ENCODE data around the gene E2F2.

The E2F2 gene

DNA sequence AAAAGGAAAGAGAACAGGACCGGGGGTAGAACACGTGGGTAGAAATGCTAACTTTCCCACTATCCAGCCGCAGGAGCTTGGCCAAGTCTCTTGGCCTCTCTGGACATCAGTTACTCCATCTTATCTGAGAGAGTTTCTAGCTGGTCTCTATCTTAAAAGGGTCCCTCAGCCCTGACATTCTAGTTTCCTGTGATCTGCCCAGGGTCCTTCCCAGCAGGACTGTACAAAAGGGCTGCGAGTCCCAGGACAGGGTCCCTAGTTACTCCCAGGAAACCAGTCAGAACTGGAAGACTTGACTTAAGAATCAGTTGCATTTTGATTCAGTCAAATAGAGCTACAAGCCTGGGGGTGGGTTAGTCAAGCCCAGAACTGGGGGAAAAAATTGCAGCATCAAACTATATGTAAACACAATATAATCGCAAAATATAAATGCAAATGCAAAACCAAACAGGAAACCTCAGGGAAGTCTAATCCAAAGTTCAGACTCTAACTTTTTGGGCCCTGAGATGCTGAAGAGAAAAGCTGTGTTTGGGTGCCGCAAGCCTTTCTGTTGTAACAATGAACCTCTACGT lies 49.9 kb downstream of the E2F2 start:
- no peak for DNase-seq

DNA sequence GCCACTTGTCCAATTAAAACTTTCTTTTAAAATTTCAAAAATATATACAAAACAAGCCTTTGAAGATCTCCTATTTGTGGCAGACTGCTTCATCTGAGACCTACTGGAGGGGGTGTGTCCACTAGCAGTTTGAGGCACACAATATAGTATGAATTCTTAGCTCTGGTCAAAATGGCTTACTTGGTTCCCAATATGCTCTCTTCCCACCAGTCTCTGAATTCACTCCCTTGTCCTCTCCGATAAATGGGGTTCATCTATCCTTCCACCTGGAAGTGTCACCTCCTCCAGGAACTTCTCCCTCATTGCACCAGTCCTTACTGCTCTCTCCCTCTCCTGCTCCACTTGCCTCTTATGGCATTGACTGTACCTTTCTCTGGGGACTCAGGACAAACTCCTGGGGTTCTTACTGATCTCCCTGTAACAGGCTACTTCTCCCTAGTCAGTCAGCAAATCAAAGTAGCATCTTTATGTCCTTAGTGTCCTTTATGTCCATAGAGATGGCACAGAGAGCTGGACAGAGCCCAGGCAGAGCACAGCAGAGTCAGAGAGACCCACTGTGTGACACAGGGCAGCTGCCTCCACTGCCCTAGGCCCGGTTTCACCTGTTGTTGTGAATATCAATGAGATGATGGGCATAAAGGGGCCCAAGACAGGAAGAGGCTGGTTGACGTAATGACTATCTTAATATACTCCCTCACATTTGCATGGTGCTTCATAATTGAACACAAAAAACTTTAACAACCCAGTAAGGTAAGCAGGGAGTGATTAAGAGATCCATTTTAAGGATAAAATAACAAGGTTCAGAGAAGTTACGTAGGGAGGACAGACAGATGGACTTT lies 50.6 kb downstream of the E2F2 start:
- DNase-seq, result no peak

- DNase-seq, result no peak
Measured at GRCh38 chr1:23479666-23479941, 51.4 kb downstream of the E2F2 start.

GRCh38 chr1:23478896-23479665 lies 52.0 kb downstream of the E2F2 start:
- no peak for DNase-seq

DNA sequence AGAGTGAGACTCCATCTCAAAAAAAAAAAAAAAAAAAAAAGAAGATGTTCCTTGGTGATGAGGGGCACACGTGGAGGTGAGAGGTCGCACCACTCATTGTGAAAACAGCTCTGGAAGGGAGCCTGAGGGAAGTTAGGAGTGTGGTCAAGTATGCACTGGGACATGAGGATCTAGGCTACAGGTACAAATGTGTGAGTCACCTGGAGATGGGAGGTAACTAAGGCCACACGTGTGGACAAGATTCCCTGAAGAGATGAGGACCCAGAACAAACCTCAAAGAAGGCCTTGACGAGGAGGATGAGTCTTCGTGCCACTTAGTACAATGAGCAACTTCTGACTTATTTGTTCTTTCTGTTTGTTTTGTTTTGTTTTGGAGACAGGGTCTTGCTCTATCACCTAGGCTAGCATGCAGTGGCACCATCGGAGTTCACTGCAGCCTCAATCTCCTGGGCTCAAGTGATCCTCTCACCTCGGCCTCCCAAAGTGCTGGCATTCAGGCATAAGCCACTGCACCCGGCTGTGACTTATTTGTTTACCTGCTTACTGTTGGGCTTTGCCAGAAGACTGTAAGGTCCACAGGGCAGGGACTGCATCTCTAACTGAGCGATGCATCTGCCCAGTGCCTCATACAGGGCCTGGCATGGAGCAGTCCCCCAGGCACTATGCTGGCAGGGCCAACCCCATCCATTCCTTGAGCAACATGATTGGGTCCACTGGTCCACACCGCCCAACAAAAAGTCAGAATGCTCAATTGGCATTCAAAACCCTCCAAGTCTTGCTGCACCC lies 53.5 kb downstream of the E2F2 start:
- DNase-seq, result no peak

DNA sequence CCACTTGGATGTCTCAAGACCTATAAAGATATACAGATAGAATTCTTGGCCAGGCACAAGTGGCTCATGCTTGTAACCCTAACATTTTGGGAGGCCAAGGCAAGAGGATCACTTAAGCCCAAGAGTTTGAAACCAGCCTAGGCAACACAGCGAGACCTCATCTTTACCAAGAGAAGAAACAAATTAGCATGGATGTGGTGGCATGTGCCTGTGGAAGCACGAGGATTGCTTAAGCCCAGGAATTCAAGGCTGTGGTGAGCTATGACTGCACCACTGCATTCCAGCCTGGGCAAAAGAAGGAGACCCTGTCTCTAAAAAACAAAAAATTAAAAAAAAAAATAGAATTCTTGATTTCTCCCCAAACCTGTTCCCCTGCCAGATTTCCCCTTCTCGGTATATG lies 55.4 kb downstream of the E2F2 start:
- DNase-seq, result no peak

DNA sequence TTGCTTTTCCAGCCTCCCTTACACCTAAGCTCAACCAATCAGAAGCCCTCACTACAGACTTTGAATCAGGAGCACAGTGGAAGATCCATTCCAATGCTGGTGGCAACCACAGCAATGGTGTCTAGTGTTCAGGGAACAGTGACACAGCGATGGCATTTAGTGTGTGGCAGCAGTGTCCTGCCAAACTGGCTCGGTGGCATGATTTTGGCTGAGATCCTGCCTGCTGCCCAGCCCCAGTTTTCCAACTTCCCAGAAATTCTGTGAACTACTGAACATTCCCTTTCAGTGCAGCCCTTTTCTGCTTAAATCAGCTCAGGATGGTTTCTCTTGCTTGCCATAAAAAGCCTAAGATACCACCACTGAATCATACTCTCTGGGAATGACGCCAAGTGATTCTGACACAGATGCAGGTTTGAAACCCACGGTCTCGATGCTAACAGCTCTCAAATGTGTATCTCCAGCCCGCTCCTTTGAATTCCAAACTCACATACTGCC lies 55.9 kb downstream of the E2F2 start:
- no peak for DNase-seq

GRCh38 chr1:23473037-23473800 lies 57.8 kb downstream of the E2F2 start:
- DNase-seq, result no peak

DNA sequence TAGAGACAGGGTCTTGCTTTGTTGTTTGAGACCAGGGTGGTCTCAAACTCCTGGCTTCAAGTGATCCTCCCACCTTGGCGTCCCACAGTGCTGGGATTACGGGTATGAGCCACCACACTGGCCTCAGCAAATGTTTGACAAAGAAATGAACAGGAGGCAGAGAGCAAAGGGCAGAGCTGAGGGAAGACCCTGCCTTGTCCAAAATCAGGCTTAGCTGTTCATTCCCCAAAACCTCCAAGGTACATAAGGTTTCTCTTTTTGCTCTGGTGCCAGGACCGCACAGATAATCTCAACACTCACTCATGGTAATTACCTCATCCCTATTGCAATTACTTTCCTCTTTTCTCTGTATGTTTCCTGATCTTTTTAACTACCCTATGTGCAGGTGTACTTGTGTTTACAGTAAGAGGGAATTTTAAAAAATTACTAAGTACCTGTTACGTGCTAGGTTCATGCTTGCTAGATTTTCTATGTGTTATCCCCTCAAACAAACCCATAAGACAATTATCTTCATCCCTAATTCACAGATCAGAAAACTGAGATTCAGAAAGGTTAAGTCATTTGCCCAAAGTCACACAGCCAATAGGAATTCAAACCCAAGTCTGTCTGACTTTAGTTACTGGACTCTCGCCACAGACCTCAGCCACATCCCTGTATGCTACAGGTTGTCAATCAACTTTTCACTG lies 58.5 kb downstream of the E2F2 start:
- DNase-seq, result no peak

DNA sequence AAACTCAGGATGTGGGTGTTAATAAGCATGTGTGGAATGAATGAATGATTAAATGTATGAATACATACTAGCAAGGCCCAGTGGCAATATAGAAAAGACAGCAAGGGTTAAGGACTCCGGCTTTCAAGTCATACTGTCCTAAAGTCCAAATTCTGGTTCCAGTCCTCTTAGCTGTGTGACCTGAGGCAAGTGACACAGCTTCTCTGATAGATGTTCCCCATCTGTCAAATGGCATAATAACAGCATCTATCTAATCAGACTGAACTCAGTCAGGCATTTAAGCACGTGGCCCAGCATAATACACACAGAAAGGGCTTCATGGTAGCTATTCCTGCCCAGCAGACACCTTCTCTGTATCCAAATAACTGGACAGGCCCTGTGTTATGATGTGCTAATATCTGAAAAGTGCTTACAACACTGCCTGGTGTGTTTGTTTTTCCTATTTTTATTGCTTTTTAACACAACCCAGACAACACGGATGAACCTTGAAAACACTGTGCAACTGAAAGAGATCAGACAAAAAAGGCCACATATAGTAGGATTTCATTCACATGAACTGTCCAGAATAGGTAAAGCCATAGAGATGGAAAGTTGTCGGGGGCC lies 59.5 kb downstream of the E2F2 start:
- no peak for DNase-seq

DNA sequence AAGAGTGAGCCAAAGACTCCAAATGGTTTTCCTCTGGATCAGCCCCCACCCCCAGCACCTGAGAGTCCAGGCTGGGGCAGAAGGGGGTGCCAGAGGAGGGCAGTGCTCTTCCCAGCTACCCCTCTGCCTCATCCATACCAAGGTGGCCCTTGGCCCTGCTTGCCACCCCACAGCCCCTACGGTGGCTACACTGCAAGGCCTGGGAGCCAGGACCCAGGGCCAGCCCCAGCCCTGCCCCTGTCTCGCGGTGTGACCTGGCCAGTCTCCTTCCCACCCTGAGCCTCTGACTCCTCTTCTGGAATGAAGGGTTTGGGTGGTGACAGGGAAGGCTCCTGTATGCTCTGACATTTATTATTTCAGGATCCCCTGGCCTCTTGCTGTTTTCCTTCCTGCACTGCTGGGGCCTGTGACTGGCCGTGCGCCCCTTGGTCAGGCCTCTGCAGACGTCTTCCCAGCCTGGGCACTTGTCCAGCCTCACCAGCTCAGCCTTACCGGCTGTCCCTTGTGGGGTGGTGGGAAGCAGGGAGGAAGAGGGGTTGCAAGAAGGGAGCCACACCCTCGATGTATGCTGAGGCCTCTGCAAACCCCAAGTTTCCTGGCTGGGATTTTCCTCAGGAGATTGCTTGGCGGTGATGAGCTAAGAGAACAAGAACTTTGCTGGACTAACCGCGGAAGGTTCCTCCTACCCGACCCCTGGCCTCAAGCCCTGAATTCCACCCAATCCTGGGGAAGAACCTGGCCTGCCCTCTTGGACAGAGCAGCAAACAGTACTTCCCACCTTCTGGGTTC lies 60.6 kb downstream of the E2F2 start:
- DNase-seq, result no peak

DNA sequence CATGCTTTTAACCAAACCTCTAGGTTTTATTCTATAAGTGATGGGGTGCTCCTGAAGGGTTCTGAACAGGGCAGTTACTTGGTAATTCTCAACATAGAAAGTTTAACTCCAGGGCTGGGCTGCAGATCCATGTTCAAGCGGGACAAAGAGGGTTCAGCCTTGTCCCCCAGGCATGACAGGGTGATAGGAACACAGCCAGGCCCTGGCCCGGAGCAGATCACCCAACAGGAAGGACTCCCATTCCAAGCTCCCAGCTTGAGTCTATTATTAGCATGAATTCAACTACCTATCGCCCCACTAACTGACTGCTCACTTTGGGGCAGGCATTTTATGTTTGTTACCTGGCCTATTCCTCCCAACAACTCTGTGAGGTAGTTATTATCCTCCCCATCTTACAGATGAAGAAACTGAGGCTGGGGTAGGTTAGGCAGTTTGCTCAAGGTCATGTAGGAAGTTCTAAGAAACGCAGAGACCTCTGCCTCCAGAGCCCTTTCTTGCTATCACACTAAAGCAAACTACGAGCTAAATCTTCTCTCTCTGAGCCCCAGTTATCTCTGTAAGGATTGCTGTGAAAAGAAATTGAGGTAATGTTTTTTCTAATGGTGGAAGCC lies 61.6 kb downstream of the E2F2 start:
- DNase-seq, result no peak

DNA sequence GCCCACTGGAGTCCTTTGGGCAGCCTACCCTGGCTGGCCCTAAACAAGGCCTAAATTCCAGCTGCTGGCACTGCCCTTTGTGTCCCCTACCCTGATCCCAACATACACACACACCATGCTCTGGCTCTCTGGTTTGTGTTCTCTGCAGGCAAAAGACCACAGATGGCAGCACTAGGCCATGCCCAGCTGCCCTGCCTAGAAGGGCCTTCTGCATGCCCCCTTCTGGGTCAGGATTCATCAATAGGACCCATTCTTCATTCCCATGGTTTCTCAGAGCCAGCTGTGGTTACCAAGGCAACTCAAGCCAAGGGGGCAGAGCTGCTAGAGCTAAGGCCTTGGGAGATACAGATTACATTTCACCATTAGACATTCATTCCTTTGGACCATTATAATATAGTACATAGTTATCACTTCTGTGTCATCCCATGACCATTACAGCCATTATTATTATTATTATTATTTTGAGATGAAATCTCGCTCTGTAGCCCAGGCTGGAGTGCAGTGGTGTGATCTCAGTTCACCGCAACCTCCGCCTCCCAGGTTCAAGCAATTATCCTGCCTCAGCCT lies 64.5 kb downstream of the E2F2 start:
- no peak for DNase-seq

GRCh38 chr1:23463286-23463685 lies 67.7 kb downstream of the E2F2 start:
- DNase-seq, result no peak

DNA sequence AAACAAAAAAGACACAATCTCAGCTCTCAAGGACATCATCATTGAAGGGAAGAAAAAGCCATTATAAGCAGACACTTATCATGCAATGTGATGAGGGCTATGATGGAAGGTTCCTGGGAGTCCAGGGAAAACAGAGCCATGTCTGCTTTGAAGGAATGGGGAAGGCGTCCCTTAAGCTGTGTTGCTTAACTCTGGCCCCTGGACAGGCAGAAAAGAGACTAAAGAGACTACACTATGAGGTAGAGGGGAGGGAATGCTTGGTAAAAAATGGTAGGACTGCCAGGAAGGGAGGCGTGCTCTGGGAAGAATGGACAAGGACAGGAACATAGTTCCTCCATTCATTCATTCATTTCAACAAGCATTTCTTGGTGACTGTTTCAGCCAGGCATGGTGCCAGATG lies 68.3 kb downstream of the E2F2 start:
- no peak for DNase-seq

DNA sequence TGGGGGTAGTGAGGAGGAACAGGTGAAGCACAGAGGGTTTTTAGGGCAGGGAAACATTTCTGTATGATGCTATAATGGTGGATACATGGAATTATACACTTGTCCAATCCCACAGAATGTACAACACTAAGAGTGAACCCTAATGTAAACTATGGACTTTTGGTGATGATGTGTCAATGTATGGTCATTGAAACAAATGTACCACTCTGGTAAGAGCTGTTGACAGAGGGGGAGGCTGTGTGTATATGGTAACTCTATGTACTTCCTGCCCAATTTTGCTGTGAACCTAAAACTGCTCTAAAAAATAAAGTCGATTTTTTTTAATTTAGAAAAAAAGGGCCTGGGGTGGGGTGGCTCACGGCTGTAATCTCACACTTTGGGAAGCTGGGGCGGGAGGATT lies 70.0 kb downstream of the E2F2 start:
- no peak for DNase-seq

GRCh38 chr1:23460519-23460918 lies 70.5 kb downstream of the E2F2 start:
- DNase-seq, result no peak

DNA sequence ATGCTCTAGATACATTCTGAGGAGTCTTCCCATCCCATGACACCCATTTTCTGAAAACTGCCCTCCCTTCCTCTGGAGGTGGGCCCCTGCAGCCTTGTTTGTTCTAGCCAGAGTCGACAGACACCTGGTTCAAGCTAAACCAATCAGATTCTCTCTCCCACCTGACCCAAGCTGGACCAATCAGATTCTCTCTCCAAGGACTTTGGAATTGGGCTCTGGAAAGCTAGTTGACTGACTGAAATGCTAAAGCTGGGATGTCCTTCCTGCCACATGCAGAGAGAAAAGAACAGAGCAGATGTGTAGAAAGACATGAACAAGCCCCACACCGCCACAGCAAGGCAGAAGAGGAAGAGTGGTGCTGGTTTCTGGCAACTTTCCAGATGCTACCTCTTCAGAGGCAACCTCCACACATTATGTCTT lies 71.7 kb downstream of the E2F2 start:
- DNase-seq, result no peak
